ENCODE results near the gene CLEC4F. TPM values are rescaled to one million over a fixed set of nuclear protein-coding genes. Genes with fewer than 3 reads are reported as not detected.

Gene CLEC4F
- total RNA-seq, 1 donor from 2014 or later, result not detected

- peak; percentile 13 for DNase-seq (ENCODE audit: low read depth, low spot score)
These were observed 30.9 kb downstream of the CLEC4F start for GRCh38 chr2:70789304-70790135.

DNA sequence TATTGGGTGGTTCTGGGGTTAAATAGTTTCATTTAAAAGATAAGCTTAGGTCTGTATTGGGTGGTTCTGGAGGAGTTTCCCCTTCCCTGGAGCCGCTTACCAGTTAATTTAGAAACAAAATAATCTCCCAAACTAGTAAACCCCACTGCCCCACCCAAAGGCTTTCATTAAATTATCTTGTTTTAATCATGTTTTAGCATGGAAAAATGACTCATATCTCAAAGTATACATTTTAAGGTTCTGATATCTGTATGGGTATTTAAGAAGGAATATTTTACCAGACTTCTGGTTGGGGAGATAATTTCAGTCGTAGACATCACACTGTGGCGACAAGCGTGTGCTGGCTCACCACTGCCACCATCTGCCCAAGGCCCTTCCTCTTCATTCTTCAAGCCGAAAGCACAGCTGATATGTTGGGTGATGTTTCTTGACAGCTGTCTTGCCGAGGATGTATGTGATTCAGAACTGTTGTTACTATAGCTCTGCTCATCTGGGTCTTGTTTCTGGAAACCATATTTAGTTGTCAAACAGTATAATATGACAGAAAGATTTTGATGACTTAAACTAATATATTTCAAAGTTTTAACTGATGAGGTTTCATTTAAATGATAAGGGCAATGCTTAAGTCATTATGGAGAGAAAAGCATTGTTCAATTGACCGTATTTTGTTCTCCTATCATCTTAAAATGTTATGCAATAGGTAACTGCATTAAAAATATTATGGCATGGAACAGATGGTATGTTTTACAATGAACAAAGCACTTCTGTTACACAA lies 35.1 kb downstream of the CLEC4F start:
- DNase-seq (ENCODE audit: low read depth, low spot score), result no peak

DNA sequence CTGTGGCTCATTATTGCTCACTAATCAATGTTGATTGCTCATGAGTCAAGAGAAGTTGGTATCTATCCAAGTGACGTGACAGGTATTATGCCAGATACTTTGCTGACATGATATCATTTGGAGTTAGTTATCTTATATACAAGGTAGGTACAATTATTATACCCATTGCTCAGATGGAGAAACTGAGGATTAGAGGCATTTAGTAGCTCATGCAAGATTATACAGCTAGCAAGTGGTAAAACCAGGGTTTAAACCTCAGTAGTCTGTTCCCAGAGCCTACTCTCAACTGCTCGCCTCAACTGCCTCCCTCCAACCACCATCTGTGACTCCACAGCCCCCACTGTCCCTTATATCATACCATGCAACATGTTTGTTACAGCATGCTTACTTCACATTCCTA lies 36.1 kb downstream of the CLEC4F start:
- DNase-seq (ENCODE audit: low read depth, low spot score), result no peak

GRCh38 chr2:70779911-70780545 lies 40.4 kb downstream of the CLEC4F start:
- DNase-seq (ENCODE audit: low read depth, low spot score), result no peak

DNA sequence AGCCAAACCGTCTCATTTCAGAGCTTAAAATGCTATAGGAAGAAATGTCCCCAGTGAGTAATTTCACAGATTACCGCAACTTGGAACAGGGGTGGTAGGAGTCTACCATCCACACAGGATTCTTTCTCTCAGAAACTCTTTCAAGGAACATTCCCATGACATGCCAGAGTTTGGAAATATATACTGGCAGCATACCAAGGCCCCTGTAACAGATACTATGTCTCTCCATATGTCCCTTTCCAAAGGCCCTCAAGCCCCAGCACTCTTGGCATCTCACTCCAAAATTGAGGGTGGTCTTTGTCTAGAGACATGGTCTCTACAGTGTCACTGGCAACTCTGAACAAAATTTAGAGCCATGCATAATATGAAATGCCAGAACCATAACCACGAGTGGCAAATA lies 40.9 kb downstream of the CLEC4F start:
- no peak for DNase-seq (ENCODE audit: low read depth, low spot score)

GRCh38 chr2:70778676-70779075 lies 41.7 kb downstream of the CLEC4F start:
- DNase-seq (ENCODE audit: low read depth, low spot score), result no peak

- no peak for DNase-seq (ENCODE audit: low read depth, low spot score)
These were observed 42.9 kb downstream of the CLEC4F start for GRCh38 chr2:70777450-70777849.

GRCh38 chr2:70776266-70776665 lies 44.1 kb downstream of the CLEC4F start:
- DNase-seq (ENCODE audit: low read depth, low spot score), result no peak

DNA sequence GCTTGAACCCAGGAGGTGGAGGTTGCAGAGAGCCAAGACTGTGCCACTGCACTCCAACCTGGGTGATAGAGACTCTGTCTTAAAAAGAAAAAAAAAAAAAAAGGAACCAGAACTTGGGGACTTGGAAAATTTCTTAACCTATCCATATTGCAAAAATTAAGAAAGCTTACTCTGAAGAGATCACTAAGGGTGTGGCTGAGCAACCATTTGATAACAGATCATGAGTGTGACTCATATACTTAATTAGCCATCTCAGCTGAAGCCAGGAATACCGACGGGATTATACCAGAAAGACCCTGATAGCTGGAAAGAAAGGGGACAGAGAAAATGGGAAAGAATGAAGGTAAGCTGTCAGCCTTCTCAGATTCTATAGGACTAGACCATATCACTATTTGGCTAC lies 45.3 kb downstream of the CLEC4F start:
- DNase-seq (ENCODE audit: low read depth, low spot score), result no peak

GRCh38 chr2:70772486-70773155 lies 47.8 kb downstream of the CLEC4F start:
- DNase-seq (ENCODE audit: low read depth, low spot score), result no peak

DNA sequence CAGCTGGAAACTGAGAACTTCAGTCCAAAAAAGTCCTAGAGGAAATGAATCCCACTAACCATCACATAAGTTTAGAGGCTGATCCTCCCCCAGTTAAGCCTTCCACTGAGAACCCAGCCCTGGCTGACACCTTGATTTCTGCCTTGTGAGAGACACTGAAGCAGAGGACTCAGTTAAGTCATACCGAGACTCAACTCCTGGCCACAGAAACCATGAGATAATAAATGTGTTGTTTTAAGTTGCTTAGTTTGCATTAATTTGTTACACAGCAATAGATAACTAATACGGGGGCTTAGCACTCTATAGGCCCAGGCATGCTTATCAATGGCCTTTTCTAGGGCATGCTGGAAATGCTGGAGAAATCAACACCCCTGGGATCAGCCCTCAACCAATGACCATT lies 49.0 kb downstream of the CLEC4F start:
- DNase-seq (ENCODE audit: low read depth, low spot score), result no peak

GRCh38 chr2:70769450-70769849 lies 50.9 kb downstream of the CLEC4F start:
- no peak for DNase-seq (ENCODE audit: low read depth, low spot score)

DNA sequence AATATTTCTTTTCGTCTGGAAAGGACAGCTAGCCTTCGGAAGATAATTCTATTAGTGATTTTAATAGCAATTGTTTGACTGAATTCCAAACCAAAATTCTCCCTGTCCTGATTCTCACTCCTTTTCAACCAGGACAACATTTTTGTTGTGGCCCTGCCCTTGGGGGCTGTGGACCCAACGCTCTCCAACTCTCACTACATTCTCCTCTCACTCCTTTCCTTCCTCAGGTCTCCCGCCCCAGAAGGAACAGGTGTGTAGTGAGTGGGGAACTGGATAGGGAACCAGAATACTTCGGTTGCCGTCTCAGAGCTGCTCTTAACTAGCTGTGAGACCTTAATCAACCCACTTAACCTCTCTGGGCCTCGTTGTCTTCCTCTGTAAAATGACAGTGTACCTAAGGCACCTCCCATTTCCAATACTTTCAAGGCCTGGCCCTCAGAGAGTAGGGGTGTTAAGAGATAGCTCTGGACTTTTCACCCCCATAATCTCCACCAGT lies 51.8 kb downstream of the CLEC4F start:
- DNase-seq (ENCODE audit: low read depth, low spot score), result no peak

- DNase-seq (ENCODE audit: low read depth, low spot score), result no peak
These were observed 52.5 kb downstream of the CLEC4F start, which contains the start of gene ADD2 for GRCh38 chr2:70767699-70768589. ADD2 (minus strand) TSS chr2:70768200; CDS start chr2:70706408, 61,792 bp downstream.

- DNase-seq (ENCODE audit: low read depth, low spot score), result no peak
These were observed 53.2 kb downstream of the CLEC4F start for GRCh38 chr2:70767079-70767698.

GRCh38 chr2:70766357-70767078 lies 53.9 kb downstream of the CLEC4F start:
- no peak for DNase-seq (ENCODE audit: low read depth, low spot score)

DNA sequence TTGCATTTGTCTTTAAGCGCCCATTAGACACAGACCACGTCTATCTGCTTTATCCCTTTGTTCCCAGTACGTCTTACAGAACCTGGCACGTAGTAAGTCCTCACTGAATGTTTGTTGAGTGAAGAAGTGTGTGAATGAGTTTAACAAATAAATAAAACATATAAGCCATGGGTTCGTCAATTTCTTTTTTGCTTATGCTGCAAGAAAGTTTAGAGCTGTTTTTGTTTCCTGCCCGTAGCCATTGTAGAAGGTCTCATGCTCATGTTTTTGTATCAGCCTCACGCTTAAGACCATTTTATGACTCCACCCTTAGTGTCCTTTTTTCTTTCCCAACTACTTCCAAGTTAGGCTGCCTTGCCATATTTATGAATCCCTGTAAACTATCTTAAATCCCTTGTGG lies 54.9 kb downstream of the CLEC4F start:
- no peak for DNase-seq (ENCODE audit: low read depth, low spot score)

DNA sequence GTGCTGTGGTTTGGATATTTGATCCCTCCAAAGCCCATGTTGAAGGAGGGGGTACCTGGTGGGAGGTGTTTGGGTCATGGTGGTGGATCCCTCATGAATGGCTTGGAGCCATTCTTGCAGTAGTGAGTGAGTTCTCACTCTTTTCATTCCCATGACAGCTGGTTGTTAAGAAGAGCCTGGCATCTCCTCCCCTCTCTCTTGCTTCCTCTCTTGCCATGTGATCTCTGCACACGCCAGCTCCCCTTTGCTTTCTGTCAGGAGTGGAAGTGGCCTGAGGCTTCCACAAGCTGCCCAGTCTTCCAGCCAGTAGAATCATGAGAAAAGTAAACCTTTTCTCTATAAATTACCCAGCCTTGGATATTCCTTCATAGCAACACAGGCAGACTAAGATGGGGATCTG lies 61.0 kb downstream of the CLEC4F start:
- DNase-seq (ENCODE audit: low read depth, low spot score), result no peak

Measured in pulmonary artery endothelial cell (primary cell).